ENCODE results near the gene NXF1. TPM values are rescaled to one million over a fixed set of nuclear protein-coding genes. Genes with fewer than 3 reads are reported as not detected.
A peak's percentile ranks its signal among the peaks of the same experiment; 100 is the strongest.

NXF1 gene
- total and polyA plus RNA-seq, 3 donors from 2014 or later = 88.3 to 98.7 (median 94.6) TPM

DNA sequence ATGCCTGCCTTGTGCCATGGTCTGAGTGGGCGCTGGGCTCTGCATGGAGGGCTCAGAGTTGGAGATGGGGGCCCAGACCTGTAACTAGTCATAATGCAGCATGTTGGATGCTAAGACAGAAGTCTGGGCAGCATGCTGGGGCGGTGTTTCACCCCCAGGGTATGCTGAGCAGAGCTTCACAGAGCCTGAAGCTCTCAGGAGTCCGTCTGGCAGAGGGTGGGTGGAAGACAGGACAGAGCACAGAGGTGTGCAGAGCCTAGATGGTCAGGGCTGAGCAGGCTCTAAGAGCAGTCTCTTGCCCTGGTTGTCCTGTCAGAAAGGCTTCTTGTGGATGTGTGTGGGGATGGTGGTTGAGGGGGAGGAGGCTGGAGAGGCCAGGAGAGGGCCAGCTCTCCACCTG lies 26.8 kb downstream of the NXF1 start:
- TF ChIP-seq CTCF (IDR thresholded peaks at IDR 0.05) (no peak), POLR2A (IDR thresholded peaks at IDR 0.05) (no peak)
- Histone ChIP-seq H3K36me3 (ENCODE audit: low read depth, missing control alignments) (no peaks in the 10 kb centered on the region), H3K27ac (no peak overlapping the region), H3K27me3 (no peaks in the 10 kb centered on the region), H3K9me3 (no peaks in the 10 kb centered on the region), H3K4me1 (no peaks in the 10 kb centered on the region), H3K4me3 (no peak overlapping the region)
- WGBS, 2 donors = 93% methylated on average over 2 to 3 of the region's 3 CpGs
- DNase-seq = no peak
- intact Hi-C loops (cut with DNase I; ENCODE audit: low total_unique reads) = no loop called here

DNA sequence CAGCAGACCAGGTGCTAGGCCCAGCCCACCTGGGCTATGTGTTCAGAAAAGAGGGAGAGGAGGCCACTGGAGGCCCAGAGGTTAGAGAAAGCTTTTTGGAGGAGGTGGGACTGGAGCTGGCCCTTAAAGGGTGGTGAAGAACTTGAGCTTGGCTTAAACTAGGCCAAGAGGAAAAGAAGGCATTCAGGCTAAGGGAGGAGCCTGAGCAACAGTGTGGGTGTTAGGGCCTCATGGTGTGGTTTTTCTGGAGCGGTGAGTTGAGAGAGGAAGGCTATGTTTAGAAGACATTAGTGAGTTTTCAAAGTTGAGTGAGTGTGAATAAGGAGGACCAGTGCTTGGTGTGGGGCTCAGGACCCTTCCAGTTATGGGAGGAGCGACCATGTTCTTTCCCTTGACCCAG lies 27.9 kb downstream of the NXF1 start:
- Histone ChIP-seq H3K27me3 (no peaks in the 10 kb centered on the region), H3K9me3 (no peaks in the 10 kb centered on the region), H3K27ac (no peak overlapping the region), H3K4me1 (no peaks in the 10 kb centered on the region), H3K36me3 (ENCODE audit: low read depth, missing control alignments) (no peaks in the 10 kb centered on the region), H3K4me3 (no peak overlapping the region)
- 88 to 93% methylated on average over 2 of the region's 2 CpGs for WGBS, 2 donors
- TF ChIP-seq POLR2A (IDR thresholded peaks at IDR 0.05) (no peak), CTCF (IDR thresholded peaks at IDR 0.05) (no peak)
- intact Hi-C loops (cut with DNase I; ENCODE audit: low total_unique reads) = no loop called here
- no peak for DNase-seq

DNA sequence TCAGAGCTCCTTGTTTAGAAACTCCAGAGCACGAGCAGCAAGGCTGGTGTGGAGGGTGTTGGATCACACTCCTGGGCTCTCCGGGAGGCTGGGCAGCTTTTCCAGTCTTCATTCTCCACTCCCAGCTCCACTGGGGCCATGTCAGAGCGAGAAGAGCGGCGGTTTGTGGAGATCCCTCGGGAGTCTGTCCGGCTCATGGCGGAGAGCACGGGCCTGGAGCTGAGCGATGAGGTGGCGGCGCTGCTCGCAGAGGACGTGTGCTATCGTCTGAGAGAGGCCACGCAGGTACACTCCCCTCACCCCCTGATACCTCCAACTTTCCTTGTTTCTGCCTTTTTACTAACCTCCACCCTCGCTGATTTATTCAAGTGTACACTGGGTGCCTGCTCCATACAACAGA lies 29.6 kb downstream of the NXF1 start:
- H3K27ac ChIP-seq = no peak overlapping the region
- H3K9me3 ChIP-seq = no peaks in the 10 kb centered on the region
- no peak overlapping the region for H3K4me3 ChIP-seq
- no peak for DNase-seq
- 93 to 94% methylated on average over 17 of the region's 17 CpGs for WGBS, 2 donors
- no peaks in the 10 kb centered on the region for H3K36me3 ChIP-seq (ENCODE audit: low read depth, missing control alignments)
- H3K27me3 ChIP-seq = no peaks in the 10 kb centered on the region
- peaks cover 9% of the 10 kb centered on the region for H3K4me1 ChIP-seq
- intact Hi-C loops (cut with DNase I; ENCODE audit: low total_unique reads) = no loop called here
- no peak for TF ChIP-seq POLR2A (IDR thresholded peaks at IDR 0.05)
- no peak for TF ChIP-seq CTCF (IDR thresholded peaks at IDR 0.05)

DNA sequence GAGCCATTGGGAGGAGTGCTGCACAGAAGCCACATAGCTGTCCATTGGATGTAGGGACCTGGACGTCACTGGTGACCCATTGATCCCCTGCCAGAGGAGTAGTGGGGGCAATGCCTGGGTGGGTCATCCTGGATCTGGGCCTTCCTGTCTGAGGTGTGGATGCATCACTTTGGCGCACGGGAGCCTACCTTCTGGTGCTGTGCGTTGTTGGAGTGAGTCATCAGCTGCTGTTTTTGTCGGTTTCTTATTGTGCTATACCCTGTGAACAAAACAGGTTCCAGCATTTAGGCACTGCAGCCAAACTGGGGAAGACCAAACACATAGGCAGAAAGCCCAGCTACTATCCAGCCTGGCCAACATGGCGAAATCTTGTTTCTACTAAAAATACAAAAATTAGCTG lies 30.8 kb downstream of the NXF1 start:
- no peak for DNase-seq
- Histone ChIP-seq H3K36me3 (ENCODE audit: low read depth, missing control alignments) (no peaks in the 10 kb centered on the region), H3K27ac (no peak overlapping the region), H3K27me3 (no peaks in the 10 kb centered on the region), H3K4me3 (no peak overlapping the region), H3K9me3 (no peaks in the 10 kb centered on the region), H3K4me1 (peaks cover 19% of the 10 kb centered on the region)
- intact Hi-C loops (cut with DNase I; ENCODE audit: low total_unique reads) = no loop called here
- TF ChIP-seq CTCF (IDR thresholded peaks at IDR 0.05) = no peak
- no peak for TF ChIP-seq POLR2A (IDR thresholded peaks at IDR 0.05)
- 85 to 92% methylated on average over 5 to 6 of the region's 6 CpGs for WGBS, 2 donors

DNA sequence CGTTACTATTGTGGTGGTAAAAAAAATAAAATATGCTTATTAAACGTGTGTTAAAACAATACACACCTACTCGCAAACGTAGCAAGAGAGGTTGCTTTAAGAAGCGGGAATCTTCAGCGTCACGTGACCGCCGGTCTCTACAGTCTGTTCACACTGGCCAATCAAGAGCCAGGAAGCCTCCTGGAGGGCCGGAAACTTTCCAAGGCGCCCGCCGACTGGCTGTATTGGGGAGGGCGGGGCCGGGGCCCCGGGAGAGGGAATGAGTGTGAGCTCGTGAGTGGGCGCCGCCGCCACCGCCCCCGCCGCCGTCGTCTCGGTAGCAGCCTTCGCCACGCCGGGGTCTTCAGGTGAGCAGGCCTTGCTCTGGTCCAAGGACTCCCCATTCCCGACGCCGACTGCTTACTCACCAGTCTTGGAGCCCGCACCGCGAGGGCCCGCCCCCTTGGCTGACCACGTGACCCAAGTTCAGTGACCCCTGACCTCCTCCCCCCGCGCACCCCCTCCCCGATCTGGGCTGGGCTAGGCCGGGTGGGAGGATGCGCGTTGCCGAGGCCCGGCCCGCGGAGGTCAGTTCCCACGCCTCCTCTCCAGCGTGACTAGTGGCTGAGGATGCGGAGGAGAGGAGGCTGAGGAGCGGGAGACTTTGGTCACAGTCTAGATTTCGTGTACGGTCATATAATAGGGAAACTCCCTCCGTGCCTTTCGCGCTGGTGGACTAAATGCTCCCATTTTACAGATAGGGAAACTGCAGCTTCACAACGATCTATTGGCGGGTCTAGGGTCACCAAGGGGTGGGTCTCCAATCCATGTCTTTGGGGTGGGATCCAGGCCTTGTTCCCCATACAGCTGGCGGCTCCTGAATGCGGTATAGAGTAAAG lies 33.9 kb downstream of the NXF1 start, which contains the start of gene TAF6L:
Gene TAF6L (plus strand): TSS at position 253 of the 878 bp plus-strand sequence. CDS start 4,388 bp downstream, outside the sequence.
- peak within 1 kb of the TSS; percentile 61 to 63 for H3K4me3 ChIP-seq
- H3K27ac ChIP-seq = peak within 1 kb of the TSS; percentile 80 to 93
- no peak for TF ChIP-seq CTCF (IDR thresholded peaks at IDR 0.05)
- TF ChIP-seq POLR2A (IDR thresholded peaks at IDR 0.05) = no peak
- H3K4me1 ChIP-seq = peaks cover 19% of the 10 kb centered on the region
- H3K9me3 ChIP-seq = no peaks in the 10 kb centered on the region
- peak; percentile 100 for DNase-seq
- 1 to 3% methylated on average over 20 to 51 of the region's 60 CpGs for WGBS, 2 donors
- H3K27me3 ChIP-seq = no peaks in the 10 kb centered on the region
- intact Hi-C loops (cut with DNase I; ENCODE audit: low total_unique reads) = no loop called here
- H3K36me3 ChIP-seq (ENCODE audit: low read depth, missing control alignments) = no peaks in the 10 kb centered on the region
